Heart right ventricle (tissue), 16 donors: ENCODE data around the gene ALPP. TPM values are rescaled to one million over a fixed set of nuclear protein-coding genes. Genes with fewer than 3 reads are reported as not detected.

ENCODE experiments used
- ATAC-seq, 8 donors: fragments of 200-7000 bp; cut with Tn5 transposase; one replicate each; pipeline ENCODE4 v1.9.1; 2020; ENCODE audit warnings: mild to moderate bottlenecking in 8 of 8, moderate library complexity in 8 of 8, moderate number of reproducible peaks in 1 of 8
- DNase-seq, 2 donors: peaks; one replicate each; pipeline ENCODE4 v3.0.0-alpha.2; 2020
- H3K27ac ChIP-seq, 10 donors: fragments of 200-600 bp; sonication (generic) in 2 of 10; one replicate each; pipeline versions ENCODE4 v1.5.0 to v1.8.0; 2020 to 2022; ENCODE audit warnings: mild to moderate bottlenecking in 3 of 10
- H3K27me3 ChIP-seq, 7 donors: fragments of 200-600 bp; one replicate each; pipeline ENCODE4 v1.8.0; 2021 to 2022; ENCODE audit warnings: mild to moderate bottlenecking in 2 of 7
- H3K36me3 ChIP-seq, 9 donors: fragments of 200-600 bp; sonication (generic) in 1 of 9; one replicate each; pipeline versions ENCODE4 v1.5.0 to v1.8.0; 2020 to 2022; ENCODE audit warnings: mild to moderate bottlenecking in 2 of 9
- H3K4me1 ChIP-seq, 9 donors: fragments of 200-600 bp; sonication (generic) in 1 of 9; one replicate each; pipeline versions ENCODE4 v1.5.0 to v1.8.0; 2020 to 2022; ENCODE audit warnings: mild to moderate bottlenecking in 4 of 9
- H3K4me3 ChIP-seq, 10 donors: fragments of 200-600 bp; sonication (generic) in 2 of 10; one replicate each; pipeline versions ENCODE4 v1.5.0 to v1.8.0; 2020 to 2022; ENCODE audit warnings: mild to moderate bottlenecking in 7 of 10, moderate library complexity in 2 of 10
- H3K9me3 ChIP-seq, 11 donors: fragments of 200-600 bp in 10 of 11; sonication (generic) in 2 of 11; one replicate each; pipeline versions ENCODE4 v1.5.0 to v1.8.0; 2013 to 2022; ENCODE audit warnings: mild to moderate bottlenecking in 2 of 11, control low read depth in 1 of 11, moderate library complexity in 1 of 11
- CTCF ChIP-seq, 9 donors: fragments of 200-600 bp; sonication (generic) in 2 of 9; IDR thresholded peaks; one replicate each; pipeline versions ENCODE4 v1.5.0 to v1.8.0; 2021 to 2022; ENCODE audit warnings: antibody characterized with exemption in 9 of 9, mild to moderate bottlenecking in 5 of 9, moderate library complexity in 1 of 9
- WGBS, 2 donors: extraction: QIAGEN DNeasy Blood & Tissue Kit; methylation state at CpG; one replicate each; pipeline ENCODE4 v1.1.7; 2013; ENCODE audit warnings: inconsistent platforms in 1 of 2; 5-methylcytosine and 5-hydroxymethylcytosine counted together
- intact Hi-C, 10 donors: fragments of 100-400 bp; cut with DNase I; formaldehyde crosslinking; loops; one replicate each; pipeline versions ENCODE4 v1.11.1 to v1.14.2; 2022
- polyA plus RNA-seq, 2 donors: library from polyadenylated mRNA; stranded (reverse); fragments of 200-250 nt; gene quantifications; one replicate each; pipeline ENCODE4 v1.2.3, GENCODE V29; 2013
- total RNA-seq, 10 donors: library from RNA; stranded (reverse); fragmentation: NEBNext Ultra II Directional in 3 of 10; extraction: Animal tissue kit (Norgen Biotek cat#: 25700) in 3 of 10; gene quantifications; one replicate each; pipeline versions ENCODE4 v1.2.1 to v1.2.4, GENCODE V29; 2021 to 2023
- donor health status: Arrhythmogenic right ventricular cardiomyopathy.
- donor health status: ischemic (EF 13 %, LVEDD 7.1; RV severe dilation, severe dysfunction).
- donor health status: healthy with polysubstance abuse.
- donor health status: DM: no; HTN: yes; CAD: no.
- donor health status: DM: no; HTN: no; CAD: no.
- donor health status: ischemic (EF 25% LVEDD 6.9; RV normal size, moderate dysfunction).
- donor health status: ischemic (EF 25% LVEDD 5.7; RV mildly dilated, moderate dysfunction).
- donor health status: healthy.
- donor health status: DM: yes; HTN: yes; CAD: no.
- donor health status: Ischemic cardiomyopathy.
- donor health status: ischemic (EF 35%, LVEDD 5.7; RV mildly dilated, moderate dysfunction).
- donor health status: nonischemic (EF 11% LVEDD 7.7; RV severe dilation, severe dysfunction).
- donor health status: DM: yes; HTN: yes; CAD: no.
- donor health status: PGD.
- donor health status: ischemic (EF 29% LVEDD 5.4; RV normal size, mild dysfunction).
- donor health status: nonischemic (EF 23%, LVEDD 6.1; RV moderate dilation, normal function).

Gene ALPP
- total and polyA plus RNA-seq, 12 donors, result not detected

- Histone ChIP-seq H3K27me3 (peaks cover 0 to 87% (median 58%) of the 10 kb centered on the region in 7 donors), H3K9me3 (no peaks in the 10 kb centered on the region), H3K4me3 (no peak overlapping the region), H3K27ac (no peak overlapping the region), H3K4me1 (no peaks in the 10 kb centered on the region), H3K36me3 (no peaks in the 10 kb centered on the region)
- ATAC-seq, result no peak
- TF ChIP-seq CTCF (IDR thresholded peaks at IDR 0.05), result no peak
- DNase-seq, result no peak
- 64 to 69% methylated on average over 2 of the region's 2 CpGs for WGBS, 2 donors
- intact Hi-C loops, result no loop called here
These were observed 18.1 kb downstream of the ALPP start for GRCh38 chr2:232396683-232397082.

- Histone ChIP-seq H3K27ac (no peak overlapping the region), H3K36me3 (no peaks in the 10 kb centered on the region), H3K4me1 (no peaks in the 10 kb centered on the region), H3K27me3 (peaks cover 0 to 82% (median 44%) of the 10 kb centered on the region in 7 donors), H3K4me3 (no peak overlapping the region), H3K9me3 (no peaks in the 10 kb centered on the region)
- DNase-seq (no peak), ATAC-seq (no peak)
- 90 to 95% methylated on average over 5 of the region's 5 CpGs for WGBS, 2 donors
- no peak for TF ChIP-seq CTCF (IDR thresholded peaks at IDR 0.05)
- intact Hi-C loops, result no loop called here
These were observed 19.9 kb downstream of the ALPP start for GRCh38 chr2:232398293-232399034.

- no peaks in the 10 kb centered on the region for H3K4me1 ChIP-seq
- H3K27ac ChIP-seq, result no peak overlapping the region
- no peaks in the 10 kb centered on the region for H3K36me3 ChIP-seq
- DNase-seq (no peak), ATAC-seq (no peak)
- peaks cover 0 to 72% (median 28%) of the 10 kb centered on the region in 7 donors for H3K27me3 ChIP-seq
- intact Hi-C loops, result no loop called here
- H3K4me3 ChIP-seq, result no peak overlapping the region
- 54 to 55% methylated on average over 9 of the region's 9 CpGs for WGBS, 2 donors
- TF ChIP-seq CTCF (IDR thresholded peaks at IDR 0.05), result no peak
- H3K9me3 ChIP-seq, result no peaks in the 10 kb centered on the region
These were observed 21.9 kb downstream of the ALPP start for GRCh38 chr2:232400256-232401015.

- 90 to 92% methylated on average over 3 of the region's 3 CpGs for WGBS, 2 donors
- ATAC-seq, result no peak
- Histone ChIP-seq H3K36me3 (no peaks in the 10 kb centered on the region), H3K27me3 (peaks cover 0 to 58% (median 21%) of the 10 kb centered on the region in 7 donors), H3K4me1 (no peaks in the 10 kb centered on the region), H3K9me3 (no peaks in the 10 kb centered on the region), H3K4me3 (no peak overlapping the region), H3K27ac (no peak overlapping the region)
- TF ChIP-seq CTCF (IDR thresholded peaks at IDR 0.05), result no peak
- intact Hi-C loops, result no loop called here
- DNase-seq, result no peak
These were observed 24.0 kb downstream of the ALPP start for GRCh38 chr2:232402518-232402917.
